ENCODE measurements around the gene ORC4.
"Not testable (repeated sequence)": the region's sequence is repeated elsewhere in the genome, so short reads cannot be mapped to it uniquely, and the experiment has no call there.

ORC4 gene

GRCh38 chr2:148014616-148015015 lies 5.9 kb downstream of the ORC4 start:
- DNase-seq (ENCODE audit: low read depth, low spot score), result no peak

DNA sequence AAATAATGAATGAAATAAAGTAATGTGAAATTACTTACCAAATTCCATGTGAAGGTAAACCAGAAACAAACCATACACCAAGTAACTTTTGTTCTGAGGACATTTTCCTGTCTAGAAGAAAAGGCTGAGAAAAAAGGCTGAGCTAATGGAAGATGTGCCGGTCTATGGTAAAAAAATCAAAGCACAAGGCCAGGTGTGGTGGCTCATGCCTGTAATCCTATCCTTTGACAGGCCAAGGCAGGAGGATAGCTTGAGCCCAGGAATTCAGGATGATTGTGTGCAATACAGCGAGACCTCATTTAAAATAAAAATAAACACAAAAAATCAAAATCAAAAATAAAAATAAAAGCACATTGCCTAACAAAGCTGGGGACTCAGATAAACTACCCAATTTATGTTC lies 6.7 kb downstream of the ORC4 start:
- DNase-seq (ENCODE audit: low read depth, low spot score), result no peak

GRCh38 chr2:148008411-148008810 lies 12.1 kb downstream of the ORC4 start:
- not testable (repeated sequence) for DNase-seq (ENCODE audit: low read depth, low spot score)

DNA sequence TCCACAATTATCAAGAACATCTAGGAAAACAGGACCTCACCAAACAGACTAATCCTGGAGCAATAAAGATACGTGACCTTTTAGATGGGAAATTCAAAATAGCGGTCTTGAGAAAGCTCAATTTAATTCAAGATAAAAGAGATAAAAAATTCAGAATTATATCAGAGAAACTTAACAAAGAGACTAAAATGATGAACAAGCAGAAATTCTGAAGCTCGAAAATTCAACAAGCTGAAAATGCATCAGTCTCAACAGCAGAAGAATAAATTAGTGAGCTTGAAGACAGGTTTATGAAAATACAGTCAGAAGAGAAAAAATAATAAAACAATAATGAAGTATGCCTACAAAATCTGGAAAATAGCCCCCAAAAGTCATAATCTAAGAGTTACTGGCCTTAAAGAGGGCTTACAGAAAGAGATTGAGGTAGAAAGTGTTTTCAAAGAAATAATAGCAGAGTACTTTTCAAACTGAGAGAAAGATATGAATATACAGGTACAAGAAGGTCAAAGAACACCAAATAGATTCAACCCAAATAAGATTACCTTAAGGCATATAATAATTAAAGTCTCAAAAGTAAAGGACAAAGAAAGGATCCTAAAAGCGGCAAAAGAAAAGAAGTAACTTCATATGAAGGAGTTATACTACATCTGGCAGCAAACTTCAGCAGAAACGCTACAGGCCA lies 13.2 kb downstream of the ORC4 start:
- no peak for DNase-seq (ENCODE audit: low read depth, low spot score)

DNA sequence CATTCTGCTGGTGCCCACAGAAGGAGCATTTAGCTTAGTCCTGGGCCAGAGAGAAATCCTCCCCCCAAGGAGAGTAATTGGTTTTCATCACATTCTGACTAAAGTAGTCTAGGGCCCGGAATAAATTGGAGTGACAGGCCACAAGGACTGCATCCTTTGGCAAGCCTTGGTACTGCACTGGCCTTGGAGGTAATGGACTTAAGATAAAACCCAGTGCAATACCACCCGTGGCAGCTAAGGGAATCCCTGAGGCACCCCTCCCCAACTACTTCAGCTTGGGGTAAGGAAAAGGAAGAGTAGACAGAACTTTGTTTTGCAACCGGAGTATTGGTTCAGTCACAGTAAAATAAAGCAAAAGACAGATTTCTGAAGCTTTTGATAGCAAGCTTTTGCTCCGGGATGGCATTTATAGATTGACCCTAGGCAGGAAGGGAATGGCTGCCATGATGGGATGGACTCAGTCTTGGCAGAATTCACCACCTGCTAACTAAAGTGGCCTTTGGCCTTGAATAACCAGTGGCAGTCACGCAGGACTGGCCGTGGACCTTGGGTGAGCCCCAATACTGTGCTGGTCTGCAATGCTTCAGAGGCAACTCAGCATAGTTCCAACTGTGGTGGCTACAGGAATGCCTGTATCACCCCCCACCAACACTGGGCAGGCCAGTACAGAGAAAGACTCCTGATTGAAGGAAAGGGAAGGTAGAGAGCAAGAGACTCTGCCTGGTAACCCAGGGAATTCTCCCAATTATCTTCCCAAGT lies 14.1 kb downstream of the ORC4 start:
- no peak for DNase-seq (ENCODE audit: low read depth, low spot score)

- DNase-seq (ENCODE audit: low read depth, low spot score), result not testable (repeated sequence)
These were observed 18.1 kb downstream of the ORC4 start for GRCh38 chr2:148002420-148002819.

DNA sequence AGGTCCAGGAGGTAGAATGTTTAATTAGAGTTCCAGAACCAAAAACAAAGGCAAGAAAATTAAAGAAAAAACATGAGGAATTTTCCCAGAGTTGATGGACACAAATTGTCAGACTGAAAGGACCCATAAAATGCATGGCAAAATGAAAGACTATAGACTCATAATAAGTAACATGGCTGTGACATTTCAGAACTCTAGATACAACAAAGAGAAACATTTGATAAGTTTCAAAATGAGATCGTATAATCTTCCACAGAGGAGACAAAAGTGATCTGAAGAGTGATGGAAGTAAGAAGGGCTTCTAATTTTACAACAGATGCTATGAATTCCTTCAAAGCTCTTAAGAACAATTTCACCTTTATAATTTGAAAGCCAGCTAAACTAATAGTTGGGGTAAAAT lies 20.4 kb downstream of the ORC4 start:
- no peak for DNase-seq (ENCODE audit: low read depth, low spot score)

GRCh38 chr2:147999126-147999525 lies 21.4 kb downstream of the ORC4 start:
- DNase-seq (ENCODE audit: low read depth, low spot score), result no peak

GRCh38 chr2:147998203-147998602 lies 22.3 kb downstream of the ORC4 start:
- no peak for DNase-seq (ENCODE audit: low read depth, low spot score)

- DNase-seq (ENCODE audit: low read depth, low spot score), result no peak
These were observed 23.7 kb downstream of the ORC4 start for GRCh38 chr2:147996828-147997227.

- DNase-seq (ENCODE audit: low read depth, low spot score), result not testable (repeated sequence)
These were observed 25.6 kb downstream of the ORC4 start for GRCh38 chr2:147994965-147995364.

GRCh38 chr2:147989809-147990403 lies 30.6 kb downstream of the ORC4 start:
- DNase-seq (ENCODE audit: low read depth, low spot score), result no peak

DNA sequence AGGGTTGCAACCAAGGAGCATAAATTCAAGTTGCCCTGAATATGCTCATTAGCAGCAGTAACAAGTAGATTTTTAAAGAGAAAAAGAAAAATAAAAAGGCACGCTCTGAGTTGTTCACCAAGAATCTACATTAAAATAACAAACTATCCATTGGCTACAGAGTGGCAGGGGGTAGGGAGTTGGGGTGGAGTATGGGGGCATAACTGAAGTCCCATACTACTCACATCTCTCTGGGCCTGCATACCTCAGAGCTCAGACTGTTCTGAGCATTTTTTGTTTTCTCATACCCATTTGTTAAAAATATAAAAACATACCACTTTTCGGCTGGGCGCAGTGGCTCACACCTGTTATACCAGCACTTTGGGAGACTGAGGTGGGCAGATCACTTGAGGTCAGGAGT lies 31.4 kb downstream of the ORC4 start:
- no peak for DNase-seq (ENCODE audit: low read depth, low spot score)

- DNase-seq (ENCODE audit: low read depth, low spot score), result no peak
These were observed 39.5 kb downstream of the ORC4 start for GRCh38 chr2:147980940-147981528.

DNA sequence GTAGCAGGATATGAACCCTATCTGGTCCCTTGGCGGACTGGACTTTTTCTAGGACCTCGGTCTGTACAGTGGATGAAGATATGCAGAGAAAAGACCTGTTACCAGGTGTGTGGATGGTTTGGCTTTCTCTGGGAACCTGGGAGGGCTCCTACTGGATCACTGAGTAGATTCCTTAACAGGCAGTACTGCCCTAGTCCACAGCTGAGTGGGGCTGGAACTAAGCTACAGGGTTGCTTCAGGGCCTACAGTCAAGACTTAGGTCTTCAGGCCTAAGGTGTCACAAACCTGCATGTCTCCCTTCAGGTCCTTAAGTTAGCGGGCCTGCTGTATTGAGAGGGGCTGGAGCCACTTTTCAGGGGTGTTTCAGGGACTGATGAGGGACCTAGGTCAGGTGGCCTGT lies 42.9 kb downstream of the ORC4 start:
- no peak for DNase-seq (ENCODE audit: low read depth, low spot score)

DNA sequence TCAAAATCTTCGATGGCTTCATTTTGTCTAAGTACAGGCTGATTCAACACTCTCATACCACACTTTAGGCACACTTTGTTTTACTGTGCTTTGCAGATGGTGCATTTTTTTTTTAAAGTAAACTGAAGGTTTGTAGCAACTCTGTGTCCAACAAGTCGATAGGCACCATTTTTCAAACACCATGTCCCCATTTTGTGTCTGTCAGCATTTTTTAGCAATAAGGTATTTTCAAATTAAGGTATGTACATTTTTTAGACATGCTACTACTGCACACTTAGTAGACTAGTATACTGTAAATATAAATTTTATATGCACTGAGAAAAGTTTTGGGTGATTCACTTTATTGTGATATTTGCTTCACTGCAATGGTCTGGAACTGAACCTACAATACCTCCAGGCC lies 44.4 kb downstream of the ORC4 start:
- DNase-seq (ENCODE audit: low read depth, low spot score), result no peak

- no peak for DNase-seq (ENCODE audit: low read depth, low spot score)
These were observed 52.0 kb downstream of the ORC4 start for GRCh38 chr2:147968571-147968970.

DNA sequence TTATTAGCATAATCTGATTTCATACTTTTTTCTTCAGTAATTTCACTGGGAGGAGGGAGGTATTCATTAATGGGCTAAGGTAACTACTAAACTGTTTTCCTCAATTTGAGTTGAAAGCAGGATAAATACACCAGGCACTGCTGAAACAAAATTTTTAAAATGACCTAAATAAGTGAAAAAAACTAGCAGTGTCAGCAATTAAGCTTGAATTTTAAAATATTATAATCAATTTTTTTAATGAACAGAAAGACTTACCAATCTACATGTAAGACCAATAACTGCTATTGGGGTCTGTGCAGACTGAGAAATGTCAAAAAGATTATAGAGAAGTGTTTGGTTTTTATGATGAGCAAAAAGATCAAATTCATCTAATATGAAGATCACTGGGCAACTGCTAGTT lies 68.4 kb downstream of the ORC4 start:
- no peak for DNase-seq (ENCODE audit: low read depth, low spot score)

GRCh38 chr2:147945660-147946059 lies 74.9 kb downstream of the ORC4 start:
- DNase-seq (ENCODE audit: low read depth, low spot score), result no peak

GRCh38 chr2:147939313-147939712 lies 81.2 kb downstream of the ORC4 start:
- no peak for DNase-seq (ENCODE audit: low read depth, low spot score)

- no peak for DNase-seq (ENCODE audit: low read depth, low spot score)
These were observed 82.7 kb downstream of the ORC4 start for GRCh38 chr2:147937744-147938349.
